Mucosa of gallbladder (tissue), 1 donor: Measurements from ENCODE around the gene ANO9. TPM values are rescaled to one million over a fixed set of nuclear protein-coding genes. Genes with fewer than 3 reads are reported as not detected.
"Not testable (repeated sequence)": the region's sequence is repeated elsewhere in the genome, so short reads cannot be mapped to it uniquely, and the experiment has no call there.

Experiments used
- DNase-seq: peaks from one replicate; pipeline ENCODE4 v3.0.0-alpha.2; 2020; ENCODE audit warnings: low spot score
- total RNA-seq: library from RNA; stranded (reverse); gene quantifications from one replicate; pipeline ENCODE4 v1.2.1, GENCODE V29; 2021
- donor health status: DM: no; HTN: no; CAD: no.

Gene ANO9
- total RNA-seq, 1 donor from 2014 or later = 49.3 TPM

DNA sequence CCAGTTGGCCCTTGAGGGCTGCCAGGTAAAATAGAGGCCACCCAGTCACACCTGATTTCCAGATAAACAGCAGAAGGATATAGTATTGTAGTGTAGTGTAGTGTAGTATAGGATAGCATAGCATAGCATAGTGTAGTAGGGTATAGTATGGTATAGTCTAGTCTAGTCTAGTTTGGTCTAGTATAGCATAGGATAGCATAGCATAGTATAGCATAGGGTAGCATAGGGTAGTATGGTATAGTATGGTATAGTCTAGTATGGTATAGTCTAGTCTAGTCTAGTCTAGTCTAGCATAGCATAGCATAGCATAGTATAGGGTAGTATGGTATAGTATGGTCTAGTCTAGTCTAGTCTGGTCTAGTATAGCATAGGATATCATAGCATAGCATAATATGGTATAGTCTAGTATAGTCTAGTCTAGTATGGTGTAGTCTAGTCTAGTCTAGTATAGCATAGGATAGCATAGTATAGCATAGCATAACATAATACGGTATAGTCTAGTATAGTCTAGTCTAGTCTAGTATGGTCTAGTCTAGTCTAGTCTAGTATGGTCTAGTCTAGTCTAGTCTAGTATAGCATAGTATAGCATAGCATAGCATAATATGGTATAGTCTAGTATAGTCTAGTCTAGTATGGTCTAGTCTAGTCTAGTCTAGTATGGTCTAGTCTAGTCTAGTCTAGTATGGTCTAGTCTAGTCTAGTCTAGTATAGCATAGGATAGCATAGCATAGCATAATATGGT, 6.6 kb downstream of the ANO9 start:
- not testable (repeated sequence) for DNase-seq

DNA sequence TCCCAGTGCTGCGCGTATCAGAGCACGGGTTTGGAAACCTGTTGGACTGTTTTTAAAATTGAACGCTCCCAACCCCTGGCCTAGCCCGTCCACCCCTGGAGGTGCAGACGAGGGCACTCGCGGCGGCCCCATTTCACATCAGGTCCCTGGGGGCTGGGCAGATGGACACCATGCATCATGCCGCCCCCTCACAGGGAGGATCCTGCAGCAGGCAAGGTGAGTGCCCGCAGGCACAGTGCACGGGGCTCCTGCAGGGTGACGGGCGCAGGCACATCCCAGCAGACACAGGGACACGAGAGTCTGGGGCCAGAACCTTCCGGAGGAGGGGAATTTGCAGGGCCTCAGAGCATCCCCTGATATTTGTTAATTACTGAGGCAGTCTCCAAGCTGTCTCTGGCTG, 7.3 kb downstream of the ANO9 start:
- DNase-seq = no peak

DNA sequence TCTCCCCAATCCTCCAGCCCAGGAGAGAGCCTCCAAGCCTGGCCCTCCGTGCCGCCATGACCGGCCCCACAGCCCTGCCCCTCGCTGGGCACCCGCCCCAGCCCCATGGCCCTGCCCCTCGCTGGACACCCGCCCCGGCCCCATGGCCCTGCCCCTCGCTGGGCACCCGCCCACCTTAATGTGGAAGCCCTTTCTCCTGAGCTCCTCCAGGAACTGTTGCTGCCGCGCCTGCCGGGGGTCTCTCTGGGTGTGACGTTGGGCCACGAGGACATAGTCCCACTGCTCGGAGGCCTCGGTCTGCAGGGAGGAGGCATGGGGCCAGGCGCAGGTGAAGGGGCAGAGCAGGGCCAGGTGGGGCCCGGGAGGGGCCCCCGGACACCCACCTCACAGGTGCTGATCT, 8.2 kb downstream of the ANO9 start:
- DNase-seq = no peak

GRCh38 chr11:433111-433510, 8.7 kb downstream of the ANO9 start:
- DNase-seq = no peak

- no peak for DNase-seq
Measured at GRCh38 chr11:432501-433100, 9.2 kb downstream of the ANO9 start.

DNA sequence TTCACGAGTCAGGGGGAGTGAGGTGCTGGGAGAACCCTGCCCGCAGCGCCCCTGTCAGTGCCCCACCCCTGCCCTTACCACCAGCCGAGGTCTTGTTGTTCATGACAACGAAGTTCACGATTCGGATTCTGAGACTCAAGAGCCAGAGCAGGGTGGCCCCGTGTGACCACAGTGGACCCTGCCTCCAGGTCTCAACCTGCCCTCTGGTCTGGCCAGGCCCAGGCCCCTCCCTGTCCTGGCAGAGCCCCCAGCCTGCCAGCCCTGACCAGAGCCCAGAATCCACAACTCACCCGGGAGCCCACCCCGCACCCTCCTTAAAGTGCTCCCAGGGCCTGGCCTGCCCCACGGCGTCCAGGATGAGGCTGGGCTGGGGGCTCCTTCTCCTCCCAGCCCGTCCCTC, 9.9 kb downstream of the ANO9 start:
- DNase-seq = no peak

GRCh38 chr11:429931-430456, 11.8 kb downstream of the ANO9 start:
- no peak for DNase-seq

GRCh38 chr11:429391-429790, 12.4 kb downstream of the ANO9 start:
- DNase-seq = no peak

DNA sequence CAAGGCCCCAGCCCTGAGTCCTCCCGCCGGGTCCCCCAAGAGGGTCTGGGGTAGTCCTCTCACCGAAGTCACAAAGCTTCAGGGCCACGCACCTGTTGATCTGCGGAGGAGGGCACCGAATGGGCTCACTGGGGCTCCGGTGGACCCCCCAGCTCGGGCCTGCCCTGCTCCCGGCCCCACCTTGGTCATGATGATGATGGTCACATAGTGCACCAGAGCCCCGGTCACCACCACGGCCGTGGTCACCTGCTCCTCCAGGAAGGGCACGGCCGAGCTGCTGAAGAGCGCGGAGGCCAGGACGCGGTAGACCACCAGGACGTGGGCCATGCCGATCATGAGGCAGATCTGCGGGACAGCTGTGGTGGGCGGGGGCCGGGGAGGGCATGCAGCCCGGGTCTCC, 13.5 kb downstream of the ANO9 start:
- no peak for DNase-seq

DNA sequence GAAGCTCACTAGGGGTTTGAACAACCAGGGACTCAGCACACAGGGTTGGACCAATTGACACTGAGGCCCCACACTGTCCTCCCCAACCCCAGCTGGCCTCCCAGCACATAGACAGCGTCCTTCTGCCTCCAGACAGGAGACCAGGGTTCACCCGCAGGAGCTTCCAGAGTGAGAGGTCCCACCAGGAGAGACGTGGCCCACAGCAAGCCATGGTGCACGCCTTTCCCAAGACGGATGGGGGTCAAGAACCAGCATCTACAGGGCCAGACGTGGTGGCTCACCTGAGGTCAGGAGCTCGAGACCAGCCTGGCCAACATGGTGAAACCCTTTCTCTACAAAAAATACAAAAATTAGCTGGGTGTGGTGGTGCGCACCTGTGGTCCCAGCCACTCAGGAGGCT, 15.0 kb downstream of the ANO9 start:
- no peak for DNase-seq

GRCh38 chr11:425301-425700, 16.5 kb downstream of the ANO9 start:
- DNase-seq = no peak

DNA sequence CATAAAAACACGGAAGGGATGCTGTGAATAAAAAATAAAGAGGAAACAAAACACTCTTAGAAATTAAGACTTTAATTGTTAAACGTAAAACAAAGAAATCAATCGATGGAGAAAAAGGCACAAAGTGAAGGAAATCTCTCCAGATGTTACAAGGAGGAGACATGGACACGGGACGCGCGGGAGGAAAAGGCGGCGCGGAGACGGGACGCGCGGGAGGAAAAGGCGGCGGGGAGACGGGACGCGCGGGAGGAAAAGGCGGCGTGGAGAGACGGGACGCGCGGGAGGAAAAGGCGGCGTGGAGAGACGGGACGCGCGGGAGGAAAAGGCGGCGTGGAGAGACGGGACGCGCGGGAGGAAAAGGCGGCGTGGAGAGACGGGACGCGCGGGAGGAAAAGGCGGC, 17.0 kb downstream of the ANO9 start:
- not testable (repeated sequence) for DNase-seq

DNA sequence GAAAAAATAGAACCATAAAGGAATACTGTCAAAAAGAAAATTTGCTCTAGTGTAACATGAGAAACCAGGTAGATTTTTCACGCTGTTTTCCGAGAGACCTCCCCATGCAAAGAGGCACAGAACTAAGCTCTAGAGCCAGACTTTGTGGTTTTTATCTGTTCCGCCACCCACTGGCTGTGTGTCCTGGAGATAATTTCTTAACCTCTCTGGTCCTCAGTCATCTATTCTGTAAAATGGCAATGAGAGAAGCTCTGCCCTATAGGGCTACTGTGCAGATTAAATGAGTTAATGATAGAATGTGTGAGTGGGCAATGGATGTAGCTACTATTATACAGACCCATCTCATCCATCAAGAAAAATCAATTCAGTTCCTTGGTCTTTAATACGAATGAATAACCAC, 17.6 kb downstream of the ANO9 start:
- DNase-seq = no peak

DNA sequence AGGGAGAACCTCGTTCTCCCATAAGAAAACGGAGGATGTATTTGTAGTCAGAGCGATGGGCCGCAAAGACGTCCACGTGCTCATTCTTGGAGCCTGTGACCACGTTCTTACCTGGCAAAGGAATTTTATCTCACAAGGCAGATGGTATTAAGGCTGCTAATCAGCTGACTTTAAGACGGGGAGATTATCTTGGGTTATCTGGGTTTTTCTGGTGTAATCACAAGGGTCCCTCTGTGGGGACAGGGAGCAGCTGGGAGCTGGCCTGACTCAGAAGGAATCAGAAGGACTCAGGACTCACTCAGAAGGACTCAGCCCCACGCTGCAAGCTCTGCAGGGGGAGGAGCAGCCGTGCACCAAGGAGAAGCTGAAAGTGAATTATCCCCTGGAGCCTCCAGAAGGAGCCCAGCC, 19.6 kb downstream of the ANO9 start:
- DNase-seq = no peak

- DNase-seq = no peak
Measured at GRCh38 chr11:420911-421321, 20.9 kb downstream of the ANO9 start.

DNA sequence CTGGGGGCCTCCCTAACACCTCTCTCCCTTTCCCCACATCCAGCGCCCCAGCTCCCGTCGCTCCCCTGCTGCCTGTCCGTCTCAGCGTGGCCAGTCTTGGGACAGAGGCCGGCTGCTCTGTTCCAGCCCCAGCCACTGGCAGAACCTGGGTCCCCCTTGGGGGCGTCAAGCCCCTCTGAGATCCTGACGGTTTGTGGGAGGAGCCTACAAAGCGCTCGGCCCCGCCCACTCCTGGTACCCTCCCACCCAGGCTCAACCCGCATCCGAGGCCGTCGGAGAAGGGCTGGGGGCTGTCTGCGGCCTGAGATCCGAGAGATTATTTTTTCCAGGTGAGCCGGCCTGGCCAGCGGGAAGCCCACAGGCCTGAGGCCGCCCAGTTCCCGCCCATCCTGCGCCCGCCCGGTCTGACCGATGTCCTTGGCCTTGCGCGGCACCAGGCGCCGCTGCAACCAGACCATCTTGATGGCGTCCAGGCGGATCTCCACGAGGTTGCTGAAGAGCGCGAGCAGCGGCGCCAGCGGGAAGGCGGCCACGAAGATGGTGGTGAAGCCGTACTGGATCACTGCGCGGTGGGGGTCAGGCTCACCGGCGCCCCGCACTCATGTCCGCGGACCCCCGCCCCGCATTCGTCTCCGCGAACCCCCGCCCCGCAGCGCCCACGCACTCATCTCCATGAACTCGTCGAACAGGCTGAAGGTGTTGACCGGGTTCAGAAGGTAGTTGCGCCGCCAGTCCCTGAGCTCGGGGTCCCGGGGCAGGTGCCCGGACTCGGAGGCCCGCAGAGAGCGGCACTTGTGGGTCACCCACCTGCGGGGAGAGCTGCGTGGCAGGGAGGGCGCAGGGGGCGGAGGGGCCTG, 21.5 kb downstream of the ANO9 start:
- no peak for DNase-seq

- no peak for DNase-seq
Measured at GRCh38 chr11:419248-420005, 22.4 kb downstream of the ANO9 start.

DNA sequence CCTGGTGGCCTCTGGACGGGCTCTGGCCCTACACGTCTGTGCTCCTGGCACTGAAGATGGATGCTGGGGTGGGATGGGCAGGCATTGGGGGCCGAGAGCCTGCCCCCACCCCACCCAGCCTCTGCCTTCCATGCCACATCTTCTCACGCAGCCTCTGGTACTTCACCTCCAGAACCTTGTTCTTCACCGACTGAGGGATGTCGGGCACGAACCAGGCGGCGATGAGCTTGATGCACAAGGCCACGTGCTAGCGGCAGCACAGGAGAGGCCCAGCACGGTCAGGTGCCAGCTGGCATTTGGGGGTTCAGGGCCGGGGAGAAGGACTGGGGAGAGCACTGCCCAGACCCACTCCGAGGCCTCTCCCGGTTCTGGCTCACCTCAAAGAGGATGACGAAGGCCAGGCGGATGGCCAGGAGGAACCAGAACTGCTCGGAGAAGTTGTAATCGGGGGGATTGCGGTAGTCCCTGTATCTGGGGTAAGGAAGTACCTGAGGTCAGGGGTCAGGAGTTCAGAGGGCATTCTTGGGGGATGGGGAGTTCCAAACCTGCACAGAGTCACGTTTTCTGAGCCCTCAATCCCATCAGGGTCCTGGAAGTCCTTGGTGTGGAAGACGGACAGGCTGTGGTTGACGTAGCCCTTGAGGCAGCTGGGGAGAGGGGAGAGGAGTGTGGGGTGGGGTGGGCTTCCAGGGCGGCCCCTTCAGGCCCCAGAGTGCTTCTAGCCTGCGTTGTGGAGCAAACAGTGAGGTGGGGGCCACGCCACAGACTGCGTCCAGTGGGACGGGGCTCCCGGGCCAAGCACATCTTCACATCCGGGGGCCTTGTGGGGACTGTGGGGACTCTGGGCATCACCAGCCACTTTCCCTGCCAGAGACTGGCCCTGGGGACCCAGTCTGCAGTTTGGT, 23.2 kb downstream of the ANO9 start:
- DNase-seq = no peak

GRCh38 chr11:417652-418342, 24.0 kb downstream of the ANO9 start:
- DNase-seq = no peak
